Measurements from ENCODE around the gene RSF1. TPM values are rescaled to one million over a fixed set of nuclear protein-coding genes. Genes with fewer than 3 reads are reported as not detected.

RSF1 gene
- polyA plus RNA-seq, 1 donor = 32.1 TPM

DNA sequence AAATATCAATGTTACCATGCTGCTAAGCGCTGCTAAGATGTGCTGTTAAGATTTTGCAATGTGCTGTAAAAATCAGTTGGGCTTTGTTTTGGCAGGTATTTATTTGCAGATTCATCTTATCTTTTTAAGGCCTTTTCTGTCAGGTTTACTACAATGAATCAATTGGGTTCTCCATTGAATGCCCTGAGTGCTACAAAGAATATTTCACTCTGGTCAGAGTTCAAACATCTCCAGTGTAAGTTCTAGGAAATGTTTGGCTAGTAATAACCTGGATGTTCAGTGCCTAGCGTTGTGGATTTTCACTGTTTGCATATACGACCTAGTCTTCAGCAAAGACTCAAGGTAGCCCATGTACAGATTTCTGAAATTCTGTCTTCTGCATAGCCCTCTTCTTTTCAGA, 36.0 kb downstream of the RSF1 start:
- no peak overlapping the region for H3K4me3 ChIP-seq (ENCODE audit: low read length)
- no peaks in the 10 kb centered on the region for H3K9me3 ChIP-seq (ENCODE audit: control insufficient read depth, low read depth, low read length)
- H3K4me1 ChIP-seq (ENCODE audit: control insufficient read depth, insufficient read depth, low read length) = peaks cover 3% of the 10 kb centered on the region
- 20% methylated on average over 1 of the region's 3 CpGs for WGBS (ENCODE audit: insufficient coverage, low lambda C conversion rate)
- no peak for DNase-seq
- H3K36me3 ChIP-seq (ENCODE audit: control insufficient read depth, insufficient read depth, low read length) = no peaks in the 10 kb centered on the region
- no peaks in the 10 kb centered on the region for H3K27me3 ChIP-seq (ENCODE audit: control insufficient read depth, insufficient read depth, low read length)
- H3K27ac ChIP-seq (ENCODE audit: low read length) = no peak overlapping the region

DNA sequence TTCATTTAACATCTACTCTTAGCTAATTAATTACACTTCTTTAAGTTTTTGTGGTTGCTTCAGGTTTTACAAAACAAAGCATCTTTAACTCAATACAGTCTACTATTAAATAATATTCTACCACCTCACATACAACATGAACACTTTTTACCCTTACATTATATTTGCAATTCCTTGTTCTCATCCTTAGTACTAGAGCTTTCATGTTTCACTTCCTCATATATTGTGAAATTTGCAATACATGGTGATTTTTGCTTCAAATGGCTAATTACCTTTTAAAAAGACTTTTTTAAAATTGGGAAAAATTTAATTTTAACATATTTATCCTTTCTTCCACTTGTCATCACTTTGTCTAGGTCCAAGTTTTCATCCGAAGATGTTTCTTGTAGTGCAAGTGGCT, 37.5 kb downstream of the RSF1 start:
- H3K4me1 ChIP-seq (ENCODE audit: control insufficient read depth, insufficient read depth, low read length) = peaks cover 3% of the 10 kb centered on the region
- H3K36me3 ChIP-seq (ENCODE audit: control insufficient read depth, insufficient read depth, low read length) = no peaks in the 10 kb centered on the region
- H3K27ac ChIP-seq (ENCODE audit: low read length) = no peak overlapping the region
- H3K27me3 ChIP-seq (ENCODE audit: control insufficient read depth, insufficient read depth, low read length) = no peaks in the 10 kb centered on the region
- no peak for DNase-seq
- H3K9me3 ChIP-seq (ENCODE audit: control insufficient read depth, low read depth, low read length) = no peaks in the 10 kb centered on the region
- H3K4me3 ChIP-seq (ENCODE audit: low read length) = no peak overlapping the region
- 100% methylated on average over 1 of the region's 1 CpG for WGBS (ENCODE audit: insufficient coverage, low lambda C conversion rate)

DNA sequence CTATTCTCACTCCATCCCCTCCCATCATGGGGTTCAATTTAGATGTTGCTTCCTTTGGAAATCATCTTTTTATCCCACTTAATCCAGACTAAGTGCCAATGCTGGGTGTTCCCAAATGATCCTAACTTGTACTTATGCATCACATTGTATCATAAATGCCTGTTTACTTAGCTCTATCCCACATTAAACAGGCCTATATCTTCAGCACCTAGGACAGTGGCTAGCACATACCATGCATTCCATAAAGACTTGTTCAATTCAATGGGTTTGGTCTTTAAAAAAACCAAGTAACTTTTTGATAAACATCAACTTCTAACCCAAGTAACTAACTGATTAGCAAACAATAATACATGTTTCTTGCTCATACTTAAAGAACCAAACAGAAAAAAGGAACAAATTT, 40.6 kb downstream of the RSF1 start:
- no peaks in the 10 kb centered on the region for H3K9me3 ChIP-seq (ENCODE audit: control insufficient read depth, low read depth, low read length)
- H3K4me3 ChIP-seq (ENCODE audit: low read length) = no peak overlapping the region
- no peak for DNase-seq
- H3K27ac ChIP-seq (ENCODE audit: low read length) = no peak overlapping the region
- no peaks in the 10 kb centered on the region for H3K27me3 ChIP-seq (ENCODE audit: control insufficient read depth, insufficient read depth, low read length)
- peaks cover 3% of the 10 kb centered on the region for H3K4me1 ChIP-seq (ENCODE audit: control insufficient read depth, insufficient read depth, low read length)
- no peaks in the 10 kb centered on the region for H3K36me3 ChIP-seq (ENCODE audit: control insufficient read depth, insufficient read depth, low read length)

DNA sequence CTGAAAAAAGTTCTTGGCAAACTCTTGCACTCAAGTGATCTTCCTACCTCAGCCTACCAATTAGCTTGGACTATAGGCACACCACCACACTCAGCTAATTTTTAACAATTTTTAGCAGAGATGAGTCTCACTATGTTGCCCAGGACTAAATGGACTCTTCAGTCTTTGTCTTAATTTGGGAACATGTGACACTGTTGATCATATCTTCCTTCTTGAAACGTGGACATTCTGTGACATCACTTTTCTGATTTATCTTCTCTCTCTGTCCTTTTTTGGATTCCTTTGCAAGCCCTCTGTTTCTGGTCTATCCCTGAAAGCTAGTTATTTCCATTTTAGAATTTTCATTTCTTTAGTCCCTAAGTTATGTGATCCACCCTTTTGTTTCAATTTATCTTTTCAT, 42.0 kb downstream of the RSF1 start:
- 50% methylated on average over 1 of the region's 1 CpG for WGBS (ENCODE audit: insufficient coverage, low lambda C conversion rate)
- Histone ChIP-seq H3K4me3 (ENCODE audit: low read length) (no peak overlapping the region), H3K27ac (ENCODE audit: low read length) (no peak overlapping the region), H3K4me1 (ENCODE audit: control insufficient read depth, insufficient read depth, low read length) (no peaks in the 10 kb centered on the region), H3K36me3 (ENCODE audit: control insufficient read depth, insufficient read depth, low read length) (no peaks in the 10 kb centered on the region), H3K27me3 (ENCODE audit: control insufficient read depth, insufficient read depth, low read length) (no peaks in the 10 kb centered on the region), H3K9me3 (ENCODE audit: control insufficient read depth, low read depth, low read length) (no peaks in the 10 kb centered on the region)
- DNase-seq = no peak

DNA sequence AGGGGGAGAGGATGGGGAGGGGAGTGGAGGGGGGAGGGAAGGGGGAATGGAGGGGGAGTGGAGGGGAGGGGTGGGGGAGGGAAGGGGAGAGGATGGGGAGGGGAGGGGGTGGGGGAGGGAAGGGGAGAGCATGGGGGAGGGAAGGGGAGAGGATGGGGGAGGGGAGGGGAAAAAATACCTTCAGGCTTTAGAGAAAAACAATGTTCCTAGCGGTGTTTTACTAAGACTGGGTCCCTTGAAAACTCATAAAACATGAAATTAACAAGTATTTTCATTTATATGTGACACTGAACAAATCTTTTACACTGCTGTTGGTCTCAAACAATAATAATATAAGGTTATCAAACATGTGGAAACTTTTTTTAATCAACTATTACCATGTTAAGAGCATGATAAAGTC, 42.4 kb downstream of the RSF1 start:
- WGBS (ENCODE audit: insufficient coverage, low lambda C conversion rate) = no CpG with 5 or more reads among the region's 1 CpG
- DNase-seq = no peak
- H3K27me3 ChIP-seq (ENCODE audit: control insufficient read depth, insufficient read depth, low read length) = no peaks in the 10 kb centered on the region

DNA sequence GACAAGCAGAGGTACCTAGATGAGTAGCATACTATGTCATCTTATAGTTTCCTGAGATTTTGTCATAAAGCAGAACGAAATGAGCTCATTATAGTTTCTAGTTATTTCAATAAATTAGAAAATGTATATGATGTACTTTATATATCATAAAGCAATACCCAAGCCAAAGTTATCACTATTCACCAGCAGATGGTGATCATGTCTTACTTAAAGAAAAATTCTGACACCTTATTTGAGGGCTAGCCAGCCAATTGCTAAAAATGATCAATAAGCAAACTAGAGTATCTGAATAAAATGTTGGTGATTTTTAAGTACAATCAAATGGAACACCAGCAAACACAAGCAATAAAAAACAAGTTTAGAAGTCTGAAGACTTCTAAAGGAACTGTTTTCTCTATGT, 44.1 kb downstream of the RSF1 start:
- WGBS (ENCODE audit: insufficient coverage, low lambda C conversion rate) = no CpG with 5 or more reads among the region's 1 CpG
- H3K27ac ChIP-seq (ENCODE audit: low read length) = no peak overlapping the region
- H3K4me3 ChIP-seq (ENCODE audit: low read length) = no peak overlapping the region
- no peaks in the 10 kb centered on the region for H3K36me3 ChIP-seq (ENCODE audit: control insufficient read depth, insufficient read depth, low read length)
- no peaks in the 10 kb centered on the region for H3K4me1 ChIP-seq (ENCODE audit: control insufficient read depth, insufficient read depth, low read length)
- DNase-seq = no peak
- H3K27me3 ChIP-seq (ENCODE audit: control insufficient read depth, insufficient read depth, low read length) = no peaks in the 10 kb centered on the region
- no peaks in the 10 kb centered on the region for H3K9me3 ChIP-seq (ENCODE audit: control insufficient read depth, low read depth, low read length)

More for the DNA sequence above, 42.4 kb downstream of the RSF1 start:
- Histone ChIP-seq H3K27ac (ENCODE audit: low read length) (no peak overlapping the region), H3K36me3 (ENCODE audit: control insufficient read depth, insufficient read depth, low read length) (no peaks in the 10 kb centered on the region), H3K4me3 (ENCODE audit: low read length) (no peak overlapping the region), H3K4me1 (ENCODE audit: control insufficient read depth, insufficient read depth, low read length) (no peaks in the 10 kb centered on the region), H3K9me3 (ENCODE audit: control insufficient read depth, low read depth, low read length) (no peaks in the 10 kb centered on the region)

DNA sequence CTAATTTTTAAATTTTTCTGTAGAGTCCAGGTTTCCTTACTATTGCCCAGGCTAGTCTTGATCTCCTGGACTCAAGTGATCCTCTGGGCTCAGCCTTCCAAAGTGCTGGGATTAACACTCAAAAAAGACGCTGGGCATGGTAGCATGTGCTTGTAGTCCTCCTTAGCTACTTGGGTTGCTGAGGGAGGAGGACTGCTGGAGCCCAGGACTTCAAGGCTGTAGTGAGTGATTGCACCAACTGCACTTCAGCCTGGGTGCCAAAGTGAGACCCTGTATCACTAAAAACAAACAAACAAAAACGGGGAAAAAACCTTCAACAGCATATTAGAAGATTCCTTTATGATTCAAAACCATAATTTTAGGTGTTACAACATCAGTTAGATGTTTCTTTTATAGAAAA, 44.6 kb downstream of the RSF1 start:
- no peaks in the 10 kb centered on the region for H3K4me1 ChIP-seq (ENCODE audit: control insufficient read depth, insufficient read depth, low read length)
- H3K4me3 ChIP-seq (ENCODE audit: low read length) = no peak overlapping the region
- H3K9me3 ChIP-seq (ENCODE audit: control insufficient read depth, low read depth, low read length) = no peaks in the 10 kb centered on the region
- H3K27ac ChIP-seq (ENCODE audit: low read length) = no peak overlapping the region
- DNase-seq = no peak
- WGBS (ENCODE audit: insufficient coverage, low lambda C conversion rate) = 60% methylated on average over 1 of the region's 2 CpGs
- H3K27me3 ChIP-seq (ENCODE audit: control insufficient read depth, insufficient read depth, low read length) = no peaks in the 10 kb centered on the region
- no peaks in the 10 kb centered on the region for H3K36me3 ChIP-seq (ENCODE audit: control insufficient read depth, insufficient read depth, low read length)

DNA sequence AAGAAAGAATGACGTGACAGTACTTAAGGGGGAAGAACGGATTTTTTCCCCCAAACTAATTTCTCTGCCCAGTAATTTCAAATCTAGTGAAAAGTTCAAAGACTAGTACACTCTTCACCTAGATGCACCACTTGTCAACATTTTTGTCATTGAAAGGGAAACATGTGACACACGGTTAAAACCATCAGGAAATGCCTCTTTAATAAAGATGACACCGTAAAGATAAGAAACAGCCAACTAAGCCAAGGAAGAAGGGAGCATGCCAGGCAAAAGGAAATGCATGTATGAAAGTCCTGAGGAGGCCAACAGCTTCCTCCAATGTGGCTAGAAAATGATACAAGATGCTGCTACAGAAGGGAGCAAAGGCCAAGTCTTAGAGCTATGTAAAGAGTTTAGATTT, 49.4 kb downstream of the RSF1 start:
- H3K9me3 ChIP-seq (ENCODE audit: control insufficient read depth, low read depth, low read length) = no peaks in the 10 kb centered on the region
- no peaks in the 10 kb centered on the region for H3K4me1 ChIP-seq (ENCODE audit: control insufficient read depth, insufficient read depth, low read length)
- H3K27ac ChIP-seq (ENCODE audit: low read length) = no peak overlapping the region
- DNase-seq = peak; percentile 12 to 35
- H3K4me3 ChIP-seq (ENCODE audit: low read length) = no peak overlapping the region
- no peaks in the 10 kb centered on the region for H3K27me3 ChIP-seq (ENCODE audit: control insufficient read depth, insufficient read depth, low read length)
- 67% methylated on average over 1 of the region's 4 CpGs for WGBS (ENCODE audit: insufficient coverage, low lambda C conversion rate)
- no peaks in the 10 kb centered on the region for H3K36me3 ChIP-seq (ENCODE audit: control insufficient read depth, insufficient read depth, low read length)

DNA sequence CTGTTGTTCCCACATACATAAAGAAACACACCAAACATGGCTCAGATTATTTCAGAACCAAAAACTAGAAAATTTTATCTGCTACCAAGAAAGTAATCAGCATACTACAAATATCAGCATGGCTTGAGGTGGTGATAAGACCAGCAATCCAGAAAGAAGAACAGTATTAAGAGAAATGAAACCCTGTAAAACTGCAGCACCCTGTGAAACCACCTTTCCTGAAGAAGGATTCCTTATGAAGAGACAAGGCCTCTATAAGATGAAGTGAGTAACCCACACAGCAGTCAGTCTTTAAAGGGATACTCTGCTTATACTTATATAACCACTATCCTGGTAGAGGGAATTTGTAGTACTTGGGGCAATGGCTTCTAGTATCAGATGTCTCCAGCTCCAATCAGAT, 49.9 kb downstream of the RSF1 start:
- Histone ChIP-seq H3K4me3 (ENCODE audit: low read length) (no peak overlapping the region), H3K4me1 (ENCODE audit: control insufficient read depth, insufficient read depth, low read length) (no peaks in the 10 kb centered on the region), H3K36me3 (ENCODE audit: control insufficient read depth, insufficient read depth, low read length) (no peaks in the 10 kb centered on the region), H3K9me3 (ENCODE audit: control insufficient read depth, low read depth, low read length) (no peaks in the 10 kb centered on the region), H3K27me3 (ENCODE audit: control insufficient read depth, insufficient read depth, low read length) (no peaks in the 10 kb centered on the region), H3K27ac (ENCODE audit: low read length) (no peak overlapping the region)
- no peak for DNase-seq

DNA sequence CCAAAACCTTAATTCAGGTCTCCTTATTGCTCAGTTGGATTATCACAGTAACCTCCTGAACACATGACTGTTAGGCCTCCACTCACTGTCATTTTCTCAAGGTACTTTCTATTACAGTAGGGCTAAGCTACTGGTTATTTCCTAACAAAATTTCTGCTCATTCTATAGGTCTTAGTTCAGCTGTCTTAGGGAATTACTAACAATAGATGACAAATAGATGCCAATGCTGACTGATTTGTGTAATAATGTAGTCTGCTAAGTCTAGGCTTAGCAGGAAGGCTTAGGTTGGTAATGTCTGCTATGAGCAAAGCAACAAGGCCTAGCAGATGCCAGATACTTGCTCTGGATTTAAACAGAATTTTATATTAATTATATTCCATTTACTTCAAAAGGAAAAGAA, 58.1 kb downstream of the RSF1 start:
- DNase-seq = no peak
- Histone ChIP-seq H3K27ac (ENCODE audit: low read length) (no peak overlapping the region), H3K9me3 (ENCODE audit: control insufficient read depth, low read depth, low read length) (no peaks in the 10 kb centered on the region), H3K4me1 (ENCODE audit: control insufficient read depth, insufficient read depth, low read length) (no peaks in the 10 kb centered on the region), H3K27me3 (ENCODE audit: control insufficient read depth, insufficient read depth, low read length) (no peaks in the 10 kb centered on the region), H3K36me3 (ENCODE audit: control insufficient read depth, insufficient read depth, low read length) (peaks cover 16% of the 10 kb centered on the region), H3K4me3 (ENCODE audit: low read length) (no peak overlapping the region)

DNA sequence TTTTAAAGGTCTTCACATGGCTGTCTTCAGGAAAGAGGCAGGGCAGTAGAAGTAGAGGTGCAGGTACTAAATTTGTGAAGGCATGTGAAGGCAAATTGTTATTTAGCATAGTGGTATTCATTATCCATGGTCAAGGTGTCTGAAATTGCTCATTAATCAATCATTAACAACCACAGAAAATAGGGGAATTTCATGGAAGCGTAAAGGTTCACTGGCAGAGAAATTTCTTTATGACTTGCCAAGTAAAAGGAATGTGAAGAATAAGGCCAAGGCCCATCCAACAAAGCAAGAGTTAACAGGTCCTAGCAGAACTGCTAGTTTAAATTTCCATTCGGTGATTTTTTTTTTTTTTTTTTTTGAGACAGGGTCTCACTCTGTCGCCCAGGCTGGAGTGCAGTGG, 59.0 kb downstream of the RSF1 start:
- no peaks in the 10 kb centered on the region for H3K27me3 ChIP-seq (ENCODE audit: control insufficient read depth, insufficient read depth, low read length)
- no peaks in the 10 kb centered on the region for H3K9me3 ChIP-seq (ENCODE audit: control insufficient read depth, low read depth, low read length)
- WGBS (ENCODE audit: insufficient coverage, low lambda C conversion rate) = no CpG with 5 or more reads among the region's 3 CpGs
- DNase-seq = no peak
- H3K4me3 ChIP-seq (ENCODE audit: low read length) = no peak overlapping the region
- no peak overlapping the region for H3K27ac ChIP-seq (ENCODE audit: low read length)
- no peaks in the 10 kb centered on the region for H3K4me1 ChIP-seq (ENCODE audit: control insufficient read depth, insufficient read depth, low read length)
- peaks cover 16% of the 10 kb centered on the region for H3K36me3 ChIP-seq (ENCODE audit: control insufficient read depth, insufficient read depth, low read length)
